HepG2 (cell line): ENCODE data around the gene LASP1. TPM values are rescaled to one million over a fixed set of nuclear protein-coding genes. Genes with fewer than 3 reads are reported as not detected.

Source experiments
- ADNP ChIP-seq: sonication (generic); formaldehyde crosslinking; IDR thresholded peaks from 2 replicates; pipeline ENCODE4 v1.4.0; 2020; ENCODE audit warnings: missing genetic modification reagents
- ATF1 ChIP-seq: IDR thresholded peaks from 2 replicates; pipeline ENCODE4 v1.6.1; 2016; ENCODE audit warnings: mild to moderate bottlenecking, control low read depth
- FOXC1 ChIP-seq: sonication (generic); formaldehyde crosslinking; IDR thresholded peaks from 2 replicates; pipeline ENCODE4 v1.8.0; 2022; ENCODE audit warnings: mild to moderate bottlenecking, missing genetic modification reagents, borderline replicate concordance
- KLF11 ChIP-seq: IDR thresholded peaks from 2 replicates; pipeline ENCODE4 v1.6.1; 2016; ENCODE audit warnings: missing compliant biosample characterization
- PHB2 ChIP-seq: fragments of 450-650 bp; IDR thresholded peaks from 2 replicates; pipeline ENCODE4 v1.6.1; 2018; ENCODE audit not compliant: partially characterized antibody
- POGZ ChIP-seq: sonication (generic); formaldehyde crosslinking; IDR thresholded peaks from 2 replicates; pipeline ENCODE4 v1.4.0; 2020; ENCODE audit warnings: mild to moderate bottlenecking, missing genetic modification reagents
- SAP130 ChIP-seq: IDR thresholded peaks from 2 replicates; pipeline ENCODE4 v1.6.1; 2016; ENCODE audit warnings: low read depth
- ZNF343 ChIP-seq: sonication (generic); formaldehyde crosslinking; IDR thresholded peaks from 2 replicates; pipeline ENCODE4 v1.4.0; 2020; ENCODE audit warnings: mild to moderate bottlenecking, missing genetic modification reagents
- ZNF530 ChIP-seq: sonication (generic); formaldehyde crosslinking; IDR thresholded peaks from 2 replicates; pipeline ENCODE4 v1.5.0; 2020; ENCODE audit warnings: low read depth, mild to moderate bottlenecking, missing genetic modification reagents
- ZNF678 ChIP-seq: sonication (generic); formaldehyde crosslinking; IDR thresholded peaks from 2 replicates; pipeline ENCODE4 v1.4.0; 2020; ENCODE audit warnings: mild to moderate bottlenecking, missing genetic modification reagents
- polyA plus RNA-seq, 8 experiments: library from polyadenylated mRNA; depleted of rRNA in 3 of 8; stranded (reverse) in 7 of 8; unstranded in 1 of 8; fragments of >200 nt; fragmentation: Illumina TruSeq in 4 of 8; extraction: Trizol in 4 of 8; gene quantifications; 2 replicates each; pipeline versions ENCODE4 v1.2.1 to v1.2.3, GENCODE V29; 2011 to 2016; ENCODE audit warnings: low read depth in 4 of 8, missing spikeins in 1 of 8, mixed read lengths in 1 of 8; ENCODE audit not compliant: insufficient read depth in 1 of 8
- total RNA-seq, 5 experiments: library from RNA; depleted of rRNA; stranded (reverse); fragments of >200 nt; fragmentation: Illumina TruSeq; extraction: Trizol; gene quantifications; 2 replicates each; pipeline ENCODE4 v1.2.3, GENCODE V29; 2016; ENCODE audit warnings: low read depth in 1 of 5
- TF ChIP-seq, protein P1 (sequence below): sonication (generic); formaldehyde crosslinking; conservative IDR thresholded peaks from 2 replicates; pipeline ENCODE4 v1.8.1; 2023; ENCODE audit warnings: missing genetic modification reagents
- TF ChIP-seq, protein P2 (sequence below): sonication (generic); formaldehyde crosslinking; IDR thresholded peaks from 2 replicates; pipeline ENCODE4 v1.4.0; 2020; ENCODE audit warnings: missing genetic modification reagents, mild to moderate bottlenecking, borderline replicate concordance
- TF ChIP-seq, protein P3 (sequence below): sonication (generic); formaldehyde crosslinking; IDR thresholded peaks from 2 replicates; pipeline ENCODE4 v1.4.0; 2020; ENCODE audit warnings: mild to moderate bottlenecking, missing genetic modification reagents
- TF ChIP-seq, protein P4 (sequence below): sonication (generic); formaldehyde crosslinking; IDR thresholded peaks from 2 replicates; pipeline ENCODE4 v1.4.0; 2020; ENCODE audit warnings: missing genetic modification reagents
- TF ChIP-seq, protein P5 (sequence below): sonication (generic); formaldehyde crosslinking; IDR thresholded peaks from 2 replicates; pipeline ENCODE4 v1.5.0; 2020; ENCODE audit warnings: mild to moderate bottlenecking, missing genetic modification reagents
- TF ChIP-seq, protein P6 (sequence below): sonication (generic); formaldehyde crosslinking; IDR thresholded peaks from 2 replicates; pipeline ENCODE4 v1.4.0; 2020; ENCODE audit warnings: missing genetic modification reagents
- TF ChIP-seq, protein P7 (sequence below): sonication (generic); formaldehyde crosslinking; IDR thresholded peaks from 2 replicates; pipeline ENCODE4 v1.5.1; 2020; ENCODE audit warnings: missing genetic modification reagents, mild to moderate bottlenecking, borderline replicate concordance

The LASP1 gene
- total and polyA plus RNA-seq, 2 of the 13 experiments (the other 11 are each of a cell fraction or from before 2014, with no cell fraction given): 70.1 to 97.0 TPM

DNA sequence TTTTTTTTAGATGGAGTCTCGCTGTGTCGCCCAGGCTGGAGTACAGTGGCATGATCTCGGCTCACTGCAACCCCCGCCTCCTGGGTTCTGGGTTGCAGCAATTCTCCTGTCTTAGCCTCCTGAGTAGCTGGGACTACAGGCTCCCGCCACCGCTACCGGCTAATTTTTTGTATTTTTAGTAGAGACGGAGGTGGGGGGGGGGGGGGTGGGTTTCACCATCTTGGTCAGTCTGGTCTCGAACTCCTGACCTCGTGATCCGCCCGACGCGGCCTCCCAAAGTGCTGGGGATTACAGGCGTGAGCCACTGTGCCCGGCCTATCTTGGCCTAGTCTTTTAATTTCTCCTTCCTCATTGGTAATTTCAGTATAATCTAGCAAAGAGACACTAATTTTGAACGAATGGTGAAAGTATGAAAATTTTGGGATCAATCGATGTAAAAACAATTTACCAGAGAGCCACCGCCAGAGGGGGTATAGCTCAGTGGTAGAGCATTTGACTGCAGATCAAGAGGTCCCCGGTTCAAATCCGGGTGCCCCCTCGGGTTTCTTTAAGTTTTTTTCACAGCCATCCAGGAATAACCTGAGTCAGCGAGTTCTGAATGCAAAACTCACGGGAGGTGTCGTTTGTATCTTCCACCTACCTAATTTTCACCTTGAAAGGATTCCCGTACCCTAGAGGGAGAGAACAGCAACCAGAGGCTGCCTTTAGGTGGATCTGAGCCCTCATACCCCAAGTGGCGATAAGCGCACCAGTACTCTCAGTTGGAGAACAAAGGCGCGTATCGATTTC is 2.5 kb upstream of the LASP1 start (continued):
- TF ChIP-seq, protein P1, sequence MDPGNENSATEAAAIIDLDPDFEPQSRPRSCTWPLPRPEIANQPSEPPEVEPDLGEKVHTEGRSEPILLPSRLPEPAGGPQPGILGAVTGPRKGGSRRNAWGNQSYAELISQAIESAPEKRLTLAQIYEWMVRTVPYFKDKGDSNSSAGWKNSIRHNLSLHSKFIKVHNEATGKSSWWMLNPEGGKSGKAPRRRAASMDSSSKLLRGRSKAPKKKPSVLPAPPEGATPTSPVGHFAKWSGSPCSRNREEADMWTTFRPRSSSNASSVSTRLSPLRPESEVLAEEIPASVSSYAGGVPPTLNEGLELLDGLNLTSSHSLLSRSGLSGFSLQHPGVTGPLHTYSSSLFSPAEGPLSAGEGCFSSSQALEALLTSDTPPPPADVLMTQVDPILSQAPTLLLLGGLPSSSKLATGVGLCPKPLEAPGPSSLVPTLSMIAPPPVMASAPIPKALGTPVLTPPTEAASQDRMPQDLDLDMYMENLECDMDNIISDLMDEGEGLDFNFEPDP (CRISPR knock-in tag): 0 out of 2 replicates have a peak, but pooled peaks have one; percentile 36
- TF ChIP-seq PHB2: no peak
- TF ChIP-seq ZNF530 (CRISPR knock-in tag): no peak
- TF ChIP-seq ZNF343 (CRISPR knock-in tag): peak; percentile 6; the same call in 1 of the 2 replicates
- no peak; the same call in 1 of the 2 replicates for TF ChIP-seq ZNF678 (CRISPR knock-in tag)
- TF ChIP-seq POGZ (CRISPR knock-in tag): no peak
- 0 out of 2 replicates have a peak, but pooled peaks have one; percentile 45 for TF ChIP-seq ATF1
- TF ChIP-seq KLF11 (CRISPR knock-in tag): peak; percentile 47; the same call in 1 of the 2 replicates
- TF ChIP-seq, protein P2, sequence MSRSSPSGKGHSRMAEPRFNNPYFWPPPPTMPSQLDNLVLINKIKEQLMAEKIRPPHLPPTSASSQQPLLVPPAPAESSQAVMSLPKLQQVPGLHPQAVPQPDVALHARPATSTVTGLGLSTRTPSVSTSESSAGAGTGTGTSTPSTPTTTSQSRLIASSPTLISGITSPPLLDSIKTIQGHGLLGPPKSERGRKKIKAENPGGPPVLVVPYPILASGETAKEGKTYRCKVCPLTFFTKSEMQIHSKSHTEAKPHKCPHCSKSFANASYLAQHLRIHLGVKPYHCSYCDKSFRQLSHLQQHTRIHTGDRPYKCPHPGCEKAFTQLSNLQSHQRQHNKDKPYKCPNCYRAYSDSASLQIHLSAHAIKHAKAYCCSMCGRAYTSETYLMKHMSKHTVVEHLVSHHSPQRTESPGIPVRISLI (CRISPR knock-in tag): peak; percentile 42; the same call in 1 of the 2 replicates
- peak; percentile 70; the same call in 1 of the 2 replicates for TF ChIP-seq FOXC1 (CRISPR knock-in tag)
- peak; percentile 75 for TF ChIP-seq ADNP (CRISPR knock-in tag)
- TF ChIP-seq, protein P3, sequence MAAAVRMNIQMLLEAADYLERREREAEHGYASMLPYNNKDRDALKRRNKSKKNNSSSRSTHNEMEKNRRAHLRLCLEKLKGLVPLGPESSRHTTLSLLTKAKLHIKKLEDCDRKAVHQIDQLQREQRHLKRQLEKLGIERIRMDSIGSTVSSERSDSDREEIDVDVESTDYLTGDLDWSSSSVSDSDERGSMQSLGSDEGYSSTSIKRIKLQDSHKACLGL (CRISPR knock-in tag): no peak
- TF ChIP-seq, protein P4, sequence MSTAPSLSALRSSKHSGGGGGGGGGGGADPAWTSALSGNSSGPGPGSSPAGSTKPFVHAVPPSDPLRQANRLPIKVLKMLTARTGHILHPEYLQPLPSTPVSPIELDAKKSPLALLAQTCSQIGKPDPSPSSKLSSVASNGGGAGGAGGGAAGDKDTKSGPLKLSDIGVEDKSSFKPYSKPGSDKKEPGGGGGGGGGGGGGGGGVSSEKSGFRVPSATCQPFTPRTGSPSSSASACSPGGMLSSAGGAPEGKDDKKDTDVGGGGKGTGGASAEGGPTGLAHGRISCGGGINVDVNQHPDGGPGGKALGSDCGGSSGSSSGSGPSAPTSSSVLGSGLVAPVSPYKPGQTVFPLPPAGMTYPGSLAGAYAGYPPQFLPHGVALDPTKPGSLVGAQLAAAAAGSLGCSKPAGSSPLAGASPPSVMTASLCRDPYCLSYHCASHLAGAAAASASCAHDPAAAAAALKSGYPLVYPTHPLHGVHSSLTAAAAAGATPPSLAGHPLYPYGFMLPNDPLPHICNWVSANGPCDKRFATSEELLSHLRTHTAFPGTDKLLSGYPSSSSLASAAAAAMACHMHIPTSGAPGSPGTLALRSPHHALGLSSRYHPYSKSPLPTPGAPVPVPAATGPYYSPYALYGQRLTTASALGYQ (CRISPR knock-in tag): peak; percentile 76; the same call in 1 of the 2 replicates
- TF ChIP-seq, protein P5, sequence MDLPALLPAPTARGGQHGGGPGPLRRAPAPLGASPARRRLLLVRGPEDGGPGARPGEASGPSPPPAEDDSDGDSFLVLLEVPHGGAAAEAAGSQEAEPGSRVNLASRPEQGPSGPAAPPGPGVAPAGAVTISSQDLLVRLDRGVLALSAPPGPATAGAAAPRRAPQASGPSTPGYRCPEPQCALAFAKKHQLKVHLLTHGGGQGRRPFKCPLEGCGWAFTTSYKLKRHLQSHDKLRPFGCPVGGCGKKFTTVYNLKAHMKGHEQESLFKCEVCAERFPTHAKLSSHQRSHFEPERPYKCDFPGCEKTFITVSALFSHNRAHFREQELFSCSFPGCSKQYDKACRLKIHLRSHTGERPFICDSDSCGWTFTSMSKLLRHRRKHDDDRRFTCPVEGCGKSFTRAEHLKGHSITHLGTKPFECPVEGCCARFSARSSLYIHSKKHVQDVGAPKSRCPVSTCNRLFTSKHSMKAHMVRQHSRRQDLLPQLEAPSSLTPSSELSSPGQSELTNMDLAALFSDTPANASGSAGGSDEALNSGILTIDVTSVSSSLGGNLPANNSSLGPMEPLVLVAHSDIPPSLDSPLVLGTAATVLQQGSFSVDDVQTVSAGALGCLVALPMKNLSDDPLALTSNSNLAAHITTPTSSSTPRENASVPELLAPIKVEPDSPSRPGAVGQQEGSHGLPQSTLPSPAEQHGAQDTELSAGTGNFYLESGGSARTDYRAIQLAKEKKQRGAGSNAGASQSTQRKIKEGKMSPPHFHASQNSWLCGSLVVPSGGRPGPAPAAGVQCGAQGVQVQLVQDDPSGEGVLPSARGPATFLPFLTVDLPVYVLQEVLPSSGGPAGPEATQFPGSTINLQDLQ (CRISPR knock-in tag): no peak
- TF ChIP-seq, protein P6, sequence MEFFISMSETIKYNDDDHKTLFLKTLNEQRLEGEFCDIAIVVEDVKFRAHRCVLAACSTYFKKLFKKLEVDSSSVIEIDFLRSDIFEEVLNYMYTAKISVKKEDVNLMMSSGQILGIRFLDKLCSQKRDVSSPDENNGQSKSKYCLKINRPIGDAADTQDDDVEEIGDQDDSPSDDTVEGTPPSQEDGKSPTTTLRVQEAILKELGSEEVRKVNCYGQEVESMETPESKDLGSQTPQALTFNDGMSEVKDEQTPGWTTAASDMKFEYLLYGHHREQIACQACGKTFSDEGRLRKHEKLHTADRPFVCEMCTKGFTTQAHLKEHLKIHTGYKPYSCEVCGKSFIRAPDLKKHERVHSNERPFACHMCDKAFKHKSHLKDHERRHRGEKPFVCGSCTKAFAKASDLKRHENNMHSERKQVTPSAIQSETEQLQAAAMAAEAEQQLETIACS (CRISPR knock-in tag): peak; percentile 62; the same call in 1 of the 2 replicates
- TF ChIP-seq, protein P7, sequence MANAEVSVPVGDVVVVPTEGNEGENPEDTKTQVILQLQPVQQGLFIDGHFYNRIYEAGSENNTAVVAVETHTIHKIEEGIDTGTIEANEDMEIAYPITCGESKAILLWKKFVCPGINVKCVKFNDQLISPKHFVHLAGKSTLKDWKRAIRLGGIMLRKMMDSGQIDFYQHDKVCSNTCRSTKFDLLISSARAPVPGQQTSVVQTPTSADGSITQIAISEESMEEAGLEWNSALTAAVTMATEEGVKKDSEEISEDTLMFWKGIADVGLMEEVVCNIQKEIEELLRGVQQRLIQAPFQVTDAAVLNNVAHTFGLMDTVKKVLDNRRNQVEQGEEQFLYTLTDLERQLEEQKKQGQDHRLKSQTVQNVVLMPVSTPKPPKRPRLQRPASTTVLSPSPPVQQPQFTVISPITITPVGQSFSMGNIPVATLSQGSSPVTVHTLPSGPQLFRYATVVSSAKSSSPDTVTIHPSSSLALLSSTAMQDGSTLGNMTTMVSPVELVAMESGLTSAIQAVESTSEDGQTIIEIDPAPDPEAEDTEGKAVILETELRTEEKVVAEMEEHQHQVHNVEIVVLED: peak; percentile 10; the same call in 1 of the 2 replicates
- peak; percentile 39; the same call in 1 of the 2 replicates for TF ChIP-seq SAP130 (CRISPR knock-in tag)
